Muscle layer of colon (tissue), 2 donors: ENCODE results near the gene WDR90.

Experiments
- H3K27ac ChIP-seq: one replicate; pipeline ENCODE4 v1.7.0; 2013; ENCODE audit warnings: low read depth, mild to moderate bottlenecking, low read length, moderate library complexity
- H3K27me3 ChIP-seq, 2 donors: one replicate each; pipeline ENCODE4 v1.7.0; 2013; ENCODE audit warnings: low read length in 2 of 2, mild to moderate bottlenecking in 2 of 2; ENCODE audit not compliant: insufficient read depth in 2 of 2, control insufficient read depth in 1 of 2
- H3K36me3 ChIP-seq: one replicate; pipeline ENCODE4 v1.7.0; 2013; ENCODE audit warnings: mild to moderate bottlenecking, low read length; ENCODE audit not compliant: insufficient read depth
- H3K4me1 ChIP-seq: one replicate; pipeline ENCODE4 v1.7.0; 2013; ENCODE audit warnings: mild to moderate bottlenecking, low read length; ENCODE audit not compliant: insufficient read depth
- H3K4me3 ChIP-seq, 2 donors: one replicate each; pipeline ENCODE4 v1.7.0; 2013; ENCODE audit warnings: low read length in 2 of 2, low read depth in 1 of 2, mild to moderate bottlenecking in 1 of 2, moderate library complexity in 1 of 2
- H3K9ac ChIP-seq: one replicate; pipeline ENCODE4 v1.7.0; 2013; ENCODE audit warnings: low read length
- H3K9me3 ChIP-seq: one replicate; pipeline ENCODE4 v1.7.0; 2013; ENCODE audit warnings: mild to moderate bottlenecking, low read length
- donor health status: abdominal sarcoma.
- donor health status: Adenocarcinoma of cecum.

The WDR90 gene

DNA sequence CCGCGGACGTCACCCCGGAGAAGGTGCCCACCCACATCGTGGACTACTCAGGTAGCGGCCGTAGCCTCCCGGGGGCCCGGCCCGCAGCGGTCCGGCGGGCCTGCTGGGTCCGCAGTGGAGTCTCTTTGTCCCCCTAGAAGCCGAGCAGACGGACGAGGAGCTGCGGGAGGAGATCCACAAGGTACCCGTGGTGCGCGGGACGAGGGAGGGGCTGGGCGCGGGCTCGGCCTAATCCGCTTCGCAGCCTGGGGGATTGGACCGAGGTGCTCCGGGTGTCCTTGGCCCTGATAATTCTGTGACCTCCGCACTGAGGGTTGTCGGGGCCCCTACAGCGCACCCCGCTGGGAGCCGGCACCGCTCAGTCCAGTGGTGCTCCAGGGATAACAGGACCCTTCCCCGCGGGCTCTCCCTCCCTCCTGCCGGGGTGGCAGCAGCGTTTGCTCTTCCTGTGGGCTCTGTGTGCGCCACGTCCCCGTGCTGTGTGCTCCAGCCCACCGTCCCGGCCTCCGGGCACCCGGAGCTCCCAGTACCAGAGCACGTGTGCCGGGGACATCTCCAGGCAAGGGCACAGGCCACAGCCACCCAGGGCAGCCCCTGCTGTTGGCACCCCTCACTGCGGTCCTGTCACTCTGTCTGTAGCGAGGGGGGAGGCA, 19.5 kb downstream of the WDR90 start:
- Histone ChIP-seq H3K36me3 (peaks cover 32% of the 10 kb centered on the region), H3K9me3 (no peaks in the 10 kb centered on the region), H3K4me1 (peaks cover 17% of the 10 kb centered on the region), H3K27ac (peak overlapping the region; percentile 85), H3K9ac (peak overlapping the region; percentile 57), H3K4me3 (peak overlapping the region; percentile 63 to 89), H3K27me3 (no peaks in the 10 kb centered on the region)

DNA sequence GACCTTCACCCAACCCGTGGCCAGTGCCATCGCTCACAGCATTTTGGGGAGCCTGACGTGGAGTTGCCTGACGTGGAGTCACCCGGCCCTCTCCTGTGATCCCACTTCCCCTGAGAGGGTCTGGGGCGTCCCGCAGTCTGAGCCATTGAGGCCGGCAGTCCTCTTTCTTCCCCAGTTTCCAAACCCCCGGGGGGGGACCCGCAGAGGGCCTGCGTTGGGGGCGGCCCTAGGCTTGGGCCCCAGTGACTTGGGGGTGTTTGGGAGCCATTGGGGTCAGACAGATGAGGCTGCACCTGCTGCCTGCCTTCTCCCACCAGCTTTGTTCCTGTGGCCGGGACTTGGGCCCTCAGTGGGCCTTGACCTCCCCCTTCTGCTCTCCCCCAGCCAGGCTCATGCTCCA, 20.5 kb downstream of the WDR90 start:
- Histone ChIP-seq H3K9me3 (no peaks in the 10 kb centered on the region), H3K27me3 (no peaks in the 10 kb centered on the region), H3K4me1 (peaks cover 18% of the 10 kb centered on the region), H3K36me3 (peaks cover 32% of the 10 kb centered on the region), H3K4me3 (no peak overlapping the region), H3K9ac (no peak overlapping the region), H3K27ac (no peak overlapping the region)

DNA sequence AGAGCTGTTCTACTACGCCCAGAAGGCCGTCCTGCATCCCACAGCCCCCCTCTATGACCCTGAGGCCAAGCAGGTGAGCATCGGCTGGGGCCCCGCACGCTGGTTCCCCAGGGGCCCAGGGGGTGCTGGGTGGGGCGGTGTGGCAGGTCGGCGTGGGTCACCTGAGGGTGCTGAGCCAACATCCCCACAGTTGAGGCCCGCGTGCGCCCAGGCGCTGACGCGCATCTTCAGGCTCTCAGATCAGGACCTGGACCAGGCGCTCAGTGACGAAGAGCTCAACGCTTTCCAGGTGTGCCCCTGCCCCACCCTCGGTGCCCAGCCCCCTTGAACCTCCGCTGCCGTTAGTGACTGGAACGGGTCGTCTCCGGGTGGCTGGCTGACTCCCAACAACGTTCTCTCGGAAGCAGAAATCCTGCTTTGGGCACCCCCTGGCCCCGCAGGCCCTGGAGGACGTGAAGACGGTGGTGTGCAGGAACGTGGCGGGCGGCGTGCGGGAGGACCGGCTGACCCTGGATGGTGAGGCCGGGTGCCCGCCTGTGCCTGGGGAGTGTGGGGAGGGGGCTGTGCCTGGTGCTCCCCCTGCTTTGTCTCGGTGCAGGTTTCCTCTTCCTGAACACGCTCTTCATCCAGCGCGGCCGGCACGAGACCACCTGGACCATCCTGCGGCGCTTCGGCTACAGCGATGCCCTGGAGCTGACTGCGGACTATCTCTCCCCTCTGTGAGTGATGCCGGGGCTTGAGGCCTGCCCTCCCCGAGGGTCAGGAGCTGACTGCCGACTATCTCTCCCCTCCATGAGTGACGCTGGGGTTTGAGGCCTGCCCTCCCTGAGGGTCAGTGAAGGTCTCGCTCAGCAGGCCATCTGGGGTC, 21.6 kb downstream of the WDR90 start:
- Histone ChIP-seq H3K27me3 (no peaks in the 10 kb centered on the region), H3K27ac (no peak overlapping the region), H3K9me3 (no peaks in the 10 kb centered on the region), H3K4me3 (no peak overlapping the region), H3K4me1 (peaks cover 25% of the 10 kb centered on the region), H3K9ac (no peak overlapping the region), H3K36me3 (peaks cover 32% of the 10 kb centered on the region)

DNA sequence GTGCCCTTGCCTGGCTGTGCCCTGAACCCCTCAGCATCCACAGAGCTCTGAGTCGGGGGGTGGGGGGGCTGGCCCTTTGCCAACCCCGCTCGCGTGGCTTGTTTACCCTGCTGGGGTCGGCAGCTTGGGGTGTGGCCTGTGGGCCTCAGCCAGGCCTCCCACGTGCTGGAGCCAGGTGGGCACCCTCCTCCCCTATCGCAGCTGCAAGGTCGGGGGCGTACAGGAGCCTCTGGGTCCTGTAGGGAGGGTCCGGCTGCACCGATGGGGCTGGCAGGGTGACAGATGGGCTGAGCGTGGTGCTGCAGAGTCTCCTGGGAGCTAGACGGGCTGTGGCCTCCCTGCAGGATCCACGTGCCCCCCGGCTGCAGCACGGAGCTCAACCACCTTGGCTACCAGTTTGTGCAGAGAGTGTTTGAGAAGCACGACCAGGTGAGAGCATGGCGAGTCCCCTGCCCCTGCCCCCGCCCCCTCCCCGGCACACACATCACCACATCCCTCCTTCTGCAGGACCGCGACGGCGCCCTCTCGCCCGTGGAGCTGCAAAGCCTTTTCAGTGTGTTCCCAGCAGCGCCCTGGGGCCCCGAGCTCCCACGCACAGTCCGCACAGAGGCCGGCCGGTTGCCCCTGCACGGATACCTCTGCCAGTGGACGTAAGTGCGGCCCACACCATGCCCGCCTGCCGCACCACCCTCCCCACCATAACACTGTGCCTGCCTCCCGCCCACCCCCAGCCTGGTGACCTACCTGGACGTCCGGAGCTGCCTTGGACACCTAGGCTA, 22.4 kb downstream of the WDR90 start:
- Histone ChIP-seq H3K4me3 (no peak overlapping the region), H3K9ac (no peak overlapping the region), H3K4me1 (peaks cover 25% of the 10 kb centered on the region), H3K36me3 (peaks cover 32% of the 10 kb centered on the region), H3K27me3 (no peaks in the 10 kb centered on the region), H3K27ac (no peak overlapping the region), H3K9me3 (no peaks in the 10 kb centered on the region)

DNA sequence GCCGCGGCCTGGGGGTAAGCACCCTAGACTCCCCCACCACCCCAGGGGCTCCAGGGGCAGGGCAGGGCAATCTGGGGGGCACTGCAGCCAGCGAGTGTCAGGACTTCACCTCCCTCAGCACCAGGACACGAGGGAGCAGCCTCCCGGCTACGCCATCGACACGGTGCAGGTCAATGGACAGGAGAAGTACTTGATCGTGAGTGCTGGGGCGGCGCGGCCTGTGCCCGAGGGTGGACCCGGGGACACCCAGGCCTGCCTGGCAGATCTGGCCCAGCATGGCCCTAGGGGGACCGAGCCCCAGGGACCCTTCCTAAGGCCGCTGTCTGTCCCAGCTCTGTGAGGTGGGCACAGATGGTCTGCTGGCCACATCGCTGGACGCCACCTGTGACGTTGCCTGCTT, 23.2 kb downstream of the WDR90 start:
- peaks cover 23% of the 10 kb centered on the region for H3K4me1 ChIP-seq
- H3K4me3 ChIP-seq: no peak overlapping the region
- H3K27ac ChIP-seq: no peak overlapping the region
- H3K9me3 ChIP-seq: no peaks in the 10 kb centered on the region
- H3K27me3 ChIP-seq: peaks cover 0 to 3% of the 10 kb centered on the region in 2 donors
- H3K9ac ChIP-seq: no peak overlapping the region
- peaks cover 32% of the 10 kb centered on the region for H3K36me3 ChIP-seq

DNA sequence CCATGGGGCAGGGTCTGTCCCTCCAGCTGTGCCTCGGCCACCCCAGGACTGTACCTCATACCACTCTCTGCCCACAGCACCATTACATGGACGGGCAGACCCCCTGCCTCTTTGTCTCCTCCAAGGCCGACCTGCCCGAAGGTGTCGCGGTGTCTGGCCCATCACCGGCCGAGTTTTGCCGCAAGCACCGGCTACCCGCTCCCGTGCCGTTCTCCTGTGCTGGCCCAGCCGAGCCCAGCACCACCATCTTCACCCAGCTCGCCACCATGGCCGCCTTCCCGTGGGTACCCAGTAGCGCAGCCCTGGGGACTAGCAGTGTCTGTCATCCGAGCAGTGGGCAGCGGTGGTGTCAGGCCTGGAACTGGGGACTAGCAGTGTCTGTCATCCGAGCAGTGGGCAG, 23.7 kb downstream of the WDR90 start:
- Histone ChIP-seq H3K4me1 (peaks cover 19% of the 10 kb centered on the region), H3K9me3 (no peaks in the 10 kb centered on the region), H3K9ac (no peak overlapping the region), H3K27ac (no peak overlapping the region), H3K27me3 (peaks cover 0 to 4% of the 10 kb centered on the region in 2 donors), H3K4me3 (no peak overlapping the region), H3K36me3 (peaks cover 32% of the 10 kb centered on the region)

DNA sequence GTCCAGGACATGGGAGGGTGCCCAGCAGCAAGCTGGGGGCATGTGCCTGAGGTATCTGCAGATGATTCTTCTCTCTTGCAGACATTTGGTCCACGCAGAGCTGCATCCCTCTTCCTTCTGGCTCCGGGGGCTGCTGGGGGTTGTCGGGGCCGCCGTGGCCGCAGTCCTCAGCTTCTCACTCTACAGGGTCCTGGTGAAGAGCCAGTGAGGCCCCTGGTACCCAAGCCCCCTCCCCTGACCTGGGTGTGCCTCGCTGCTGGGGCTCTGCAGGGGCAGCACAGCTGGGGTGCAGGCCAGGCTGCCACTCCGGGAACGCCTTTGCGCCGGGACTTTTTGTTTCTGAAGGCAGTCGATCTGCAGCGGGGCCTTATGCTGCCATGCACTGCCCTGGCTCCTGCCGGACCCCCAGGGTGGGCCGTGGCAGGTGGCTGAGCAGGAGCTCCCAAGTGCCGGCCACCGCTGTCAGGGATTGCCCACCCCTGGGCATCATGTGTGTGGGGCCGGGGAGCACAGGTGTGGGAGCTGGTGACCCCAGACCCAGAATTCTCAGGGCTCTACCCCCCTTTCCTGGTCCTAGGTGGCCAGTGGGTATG, 24.3 kb downstream of the WDR90 start:
- H3K9me3 ChIP-seq: no peaks in the 10 kb centered on the region
- peaks cover 18% of the 10 kb centered on the region for H3K4me1 ChIP-seq
- peaks cover 0 to 4% of the 10 kb centered on the region in 2 donors for H3K27me3 ChIP-seq
- no peak overlapping the region for H3K4me3 ChIP-seq
- no peak overlapping the region for H3K27ac ChIP-seq
- peaks cover 32% of the 10 kb centered on the region for H3K36me3 ChIP-seq
- H3K9ac ChIP-seq: no peak overlapping the region

DNA sequence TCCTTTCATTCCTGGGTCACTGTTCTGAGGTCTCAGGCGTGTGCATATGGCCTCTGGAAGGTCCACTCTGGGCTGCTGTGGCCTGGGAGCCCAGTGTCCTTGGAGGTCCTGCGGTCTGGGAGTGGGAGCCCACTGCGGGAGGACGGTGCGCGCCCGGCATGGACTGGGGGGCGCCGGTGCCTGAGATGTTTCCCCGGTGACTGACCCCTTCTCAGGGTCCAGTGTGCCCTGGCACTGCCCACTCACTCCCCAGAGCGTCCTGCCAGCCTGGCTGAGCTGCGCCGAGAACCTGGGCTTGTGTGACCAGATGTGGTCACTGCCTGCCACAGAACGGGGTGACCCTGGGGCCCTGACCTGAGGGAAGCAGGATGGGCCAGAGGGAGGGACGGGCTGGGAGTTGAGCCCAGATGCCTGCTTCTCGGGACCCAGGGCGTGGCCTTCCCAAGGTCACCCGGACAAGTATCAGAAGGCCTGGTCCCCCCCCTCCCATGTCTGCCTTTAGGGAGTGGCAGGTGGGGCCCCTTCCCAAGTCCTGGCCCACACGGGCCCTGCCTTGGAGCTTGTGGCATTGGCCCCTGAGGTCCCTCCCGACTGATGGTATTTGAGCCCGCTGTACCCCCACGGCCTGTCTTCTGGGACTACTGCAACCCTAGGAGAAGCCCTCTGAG, 25.2 kb downstream of the WDR90 start:
- H3K36me3 ChIP-seq: peaks cover 32% of the 10 kb centered on the region
- no peak overlapping the region for H3K27ac ChIP-seq

DNA sequence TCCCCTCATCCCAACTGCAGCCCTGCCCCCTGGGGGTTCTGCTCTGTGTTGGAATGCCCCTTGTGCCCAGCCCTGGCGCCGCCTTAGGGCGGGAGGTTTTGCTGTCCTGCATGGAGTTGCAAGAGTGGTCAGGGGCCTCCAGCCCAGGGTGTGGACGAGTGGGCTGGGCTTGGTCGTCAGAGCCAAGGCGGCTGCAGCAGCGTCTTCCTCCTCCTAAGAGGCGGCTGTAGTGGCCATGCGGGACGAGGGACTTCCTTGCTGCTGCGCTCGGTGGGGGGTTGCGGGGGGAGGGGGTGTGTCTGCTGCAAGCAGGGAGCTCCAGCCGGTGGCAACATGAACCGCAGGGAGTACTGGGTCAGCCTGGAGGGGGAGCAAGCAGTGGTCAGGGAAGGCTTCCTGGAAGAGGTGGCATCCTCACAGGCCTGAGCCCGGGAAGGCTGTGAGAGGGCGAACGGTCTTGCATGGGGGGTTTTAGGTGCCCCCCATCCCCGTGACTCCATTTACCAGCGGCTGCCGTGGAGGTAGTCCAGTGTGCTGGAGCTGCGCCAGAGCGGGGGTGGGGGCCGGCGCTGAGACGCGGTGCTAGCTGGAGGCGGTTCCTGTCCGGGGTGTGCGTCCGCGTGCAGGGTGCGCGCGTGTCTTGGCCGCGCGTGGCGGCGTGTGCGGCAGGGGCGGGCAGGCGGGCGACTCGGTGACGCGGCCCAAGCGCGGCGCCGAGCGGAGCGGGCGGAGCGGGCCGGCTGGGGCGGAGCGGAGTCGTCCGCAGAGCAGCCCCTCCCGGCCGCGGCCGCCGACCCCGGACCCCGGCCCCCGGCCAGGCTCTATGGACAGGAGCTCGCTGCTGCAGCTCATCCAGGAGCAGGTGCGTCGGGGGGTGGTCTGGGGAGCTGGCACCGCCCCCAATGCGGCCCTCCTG, 26.1 kb downstream of the WDR90 start, which contains the start of gene RHBDL1:
RHBDL1 (plus strand) TSS at position 704 of the 916 bp plus-strand sequence; CDS start at position 824, 120 bp downstream.
- Histone ChIP-seq H3K9ac (no peak within 1 kb of the TSS), H3K27me3 (peaks cover 0 to 4% of the 10 kb centered on the region in 2 donors), H3K9me3 (no peaks in the 10 kb centered on the region), H3K27ac (peak within 1 kb of the TSS; percentile 19), H3K4me1 (peaks cover 8% of the 10 kb centered on the region), H3K4me3 (no peak within 1 kb of the TSS), H3K36me3 (peaks cover 25% of the 10 kb centered on the region)

More for the DNA sequence above, 25.2 kb downstream of the WDR90 start:
- Histone ChIP-seq H3K4me1 (peaks cover 9% of the 10 kb centered on the region), H3K27me3 (peaks cover 0 to 4% of the 10 kb centered on the region in 2 donors), H3K9ac (no peak overlapping the region), H3K9me3 (no peaks in the 10 kb centered on the region), H3K4me3 (no peak overlapping the region)
